Uterus (tissue), 2 donors: ENCODE measurements around the gene ZBTB8A.

ENCODE experiments used
- CTCF ChIP-seq, 4 experiments: fragments of 200-600 bp in 2 of 4; fragments of 450-650 bp in 2 of 4; sonication (generic) in 2 of 4; IDR thresholded peaks; one replicate each; pipeline ENCODE4 v1.5.1; 2016 to 2019; ENCODE audit warnings: antibody characterized with exemption in 4 of 4, mild to moderate bottlenecking in 2 of 4, moderate library complexity in 1 of 4
- POLR2A ChIP-seq, 2 donors: fragments of 450-650 bp; IDR thresholded peaks; one replicate each; pipeline ENCODE4 v1.6.1; 2016; ENCODE audit warnings: antibody characterized with exemption in 2 of 2, mild to moderate bottlenecking in 1 of 2, moderate library complexity in 1 of 2

GRCh38 chr1:32557812-32558211 lies 18.6 kb downstream of the ZBTB8A start:
- TF ChIP-seq CTCF (IDR thresholded peaks at IDR 0.05) (no peak), POLR2A (IDR thresholded peaks at IDR 0.05) (no peak)
